Mesenchymal stem cell (in vitro differentiated cells and primary cell): ENCODE results near the gene OGN.

Source experiments
- DNase-seq: peaks from one replicate; pipeline ENCODE4 v3.0.0-alpha.2; 2013
- H2AFZ ChIP-seq: one replicate; pipeline ENCODE4 v1.6.1; 2013; ENCODE audit warnings: low read depth, mild to moderate bottlenecking, control low read depth, inconsistent platforms, low read length, moderate library complexity
- H2AK5ac ChIP-seq: 2 replicates; pipeline ENCODE4 v1.6.1; 2013; ENCODE audit warnings: low read length, moderate library complexity, mild to moderate bottlenecking, inconsistent platforms; ENCODE audit not compliant: severe bottlenecking
- H2BK120ac ChIP-seq: one replicate; pipeline ENCODE4 v1.6.1; 2013; ENCODE audit warnings: low read depth, mild to moderate bottlenecking, inconsistent platforms, low read length, moderate library complexity
- H2BK12ac ChIP-seq, 2 experiments: one replicate each; pipeline ENCODE4 v1.6.1; 2013; ENCODE audit warnings: inconsistent platforms in 2 of 2, low read length in 2 of 2, mild to moderate bottlenecking in 2 of 2, moderate library complexity in 2 of 2, control low read depth in 1 of 2
- H2BK15ac ChIP-seq: one replicate; pipeline ENCODE4 v1.6.1; 2013; ENCODE audit warnings: mild to moderate bottlenecking, low read depth, inconsistent platforms; ENCODE audit not compliant: poor library complexity, severe bottlenecking
- H2BK5ac ChIP-seq: 2 replicates; pipeline ENCODE4 v1.6.1; 2013; ENCODE audit warnings: low read depth, mild to moderate bottlenecking, low read length, control low read depth, inconsistent platforms; ENCODE audit not compliant: poor library complexity, severe bottlenecking
- H3K14ac ChIP-seq, 2 experiments: one replicate each; pipeline ENCODE4 v1.6.1; 2013; ENCODE audit warnings: inconsistent platforms in 2 of 2, low read length in 2 of 2, control low read depth in 1 of 2, mild to moderate bottlenecking in 1 of 2, moderate library complexity in 1 of 2
- H3K18ac ChIP-seq, 2 experiments: one replicate each; pipeline ENCODE4 v1.6.1; 2013; ENCODE audit warnings: inconsistent platforms in 2 of 2, low read length in 2 of 2, control low read depth in 1 of 2, low read depth in 1 of 2, mild to moderate bottlenecking in 1 of 2
- H3K23ac ChIP-seq, 2 experiments: one replicate each; pipeline ENCODE4 v1.6.1; 2013; ENCODE audit warnings: inconsistent platforms in 2 of 2, low read length in 2 of 2, mild to moderate bottlenecking in 2 of 2, moderate library complexity in 2 of 2, control low read depth in 1 of 2
- H3K27ac ChIP-seq: 2 replicates; pipeline ENCODE4 v1.5.1; 2013; ENCODE audit warnings: mild to moderate bottlenecking, moderate library complexity, low read length, control low read depth, inconsistent platforms; ENCODE audit not compliant: poor library complexity, severe bottlenecking
- H3K27me3 ChIP-seq, 2 experiments: 2 replicates each; pipeline versions ENCODE4 v1.6.1 to v1.7.0; 2013; ENCODE audit warnings: low read length in 2 of 2, mild to moderate bottlenecking in 2 of 2, moderate library complexity in 2 of 2, control low read depth in 1 of 2, inconsistent platforms in 1 of 2; ENCODE audit not compliant: control insufficient read depth in 1 of 2, insufficient read depth in 1 of 2
- H3K36me3 ChIP-seq, 2 experiments: 2 replicates each; pipeline versions ENCODE4 v1.6.1 to v1.7.0; 2013; ENCODE audit warnings: low read length in 2 of 2, control low read depth in 1 of 2, inconsistent platforms in 1 of 2, low read depth in 1 of 2, mild to moderate bottlenecking in 1 of 2; ENCODE audit not compliant: insufficient read depth in 2 of 2, control insufficient read depth in 1 of 2
- H3K4ac ChIP-seq, 2 experiments: one replicate each; pipeline ENCODE4 v1.6.1; 2013; ENCODE audit warnings: inconsistent platforms in 2 of 2, low read length in 2 of 2, mild to moderate bottlenecking in 2 of 2, moderate library complexity in 2 of 2, control low read depth in 1 of 2, low read depth in 1 of 2
- H3K4me1 ChIP-seq: 2 replicates; pipeline ENCODE4 v1.6.1; 2013; ENCODE audit warnings: low read depth, low read length, control low read depth; ENCODE audit not compliant: control insufficient read depth, insufficient read depth
- H3K4me2 ChIP-seq: 2 replicates; pipeline ENCODE4 v1.6.1; 2013; ENCODE audit warnings: low read length, mild to moderate bottlenecking, inconsistent platforms; ENCODE audit not compliant: poor library complexity, severe bottlenecking
- H3K4me3 ChIP-seq, 2 experiments: 2 replicates each; pipeline versions ENCODE4 v1.5.1 to v1.7.0; 2013; ENCODE audit warnings: low read length in 2 of 2, mild to moderate bottlenecking in 2 of 2, control low read depth in 1 of 2, low read depth in 1 of 2; ENCODE audit not compliant: insufficient read depth in 1 of 2
- H3K79me1 ChIP-seq: replicated peaks from 2 replicates; pipeline ENCODE4 v1.6.1; 2013; ENCODE audit warnings: mild to moderate bottlenecking, control low read depth, low read length, inconsistent platforms; ENCODE audit not compliant: poor library complexity, severe bottlenecking
- H3K9ac ChIP-seq: 2 replicates; pipeline ENCODE4 v1.7.0; 2013; ENCODE audit warnings: mild to moderate bottlenecking, low read length, moderate library complexity
- H3K9me3 ChIP-seq: 2 replicates; pipeline ENCODE4 v1.7.0; 2013; ENCODE audit warnings: mild to moderate bottlenecking, low read length; ENCODE audit not compliant: control insufficient read depth
- H4K8ac ChIP-seq: one replicate; pipeline ENCODE4 v1.6.1; 2013; ENCODE audit warnings: inconsistent platforms, mild to moderate bottlenecking, low read length, moderate library complexity
- H4K91ac ChIP-seq: one replicate; pipeline ENCODE4 v1.6.1; 2013; ENCODE audit warnings: mild to moderate bottlenecking, low read length, inconsistent platforms
- WGBS: methylation state at CpG from one replicate; pipeline ENCODE4 v1.1.7; 2013; ENCODE audit warnings: mixed read lengths; 5-methylcytosine and 5-hydroxymethylcytosine counted together

OGN gene

GRCh38 chr9:92405818-92406217, 1.4 kb upstream of the OGN start:
- H2BK12ac ChIP-seq: no peak overlapping the region
- H3K36me3 ChIP-seq: no peaks in the 10 kb centered on the region
- H2BK120ac ChIP-seq: no peak overlapping the region
- no peaks in the 10 kb centered on the region for H3K4me1 ChIP-seq
- no peak overlapping the region for H2BK15ac ChIP-seq
- H3K9ac ChIP-seq: no peak overlapping the region
- H2AK5ac ChIP-seq: no peak overlapping the region
- H3K4me3 ChIP-seq: no peak overlapping the region
- no peak overlapping the region for H3K4ac ChIP-seq
- H3K14ac ChIP-seq: no peak overlapping the region
- no peaks in the 10 kb centered on the region for H3K79me1 ChIP-seq
- no peak overlapping the region for H2AFZ ChIP-seq
- DNase-seq: peak; percentile 14
- no peak overlapping the region for H3K27ac ChIP-seq
- 39% methylated on average over 4 of the region's 4 CpGs for whole genome bisulfite sequencing
- no peaks in the 10 kb centered on the region for H3K27me3 ChIP-seq
- H4K8ac ChIP-seq: no peak overlapping the region
- no peak overlapping the region for H3K4me2 ChIP-seq
- H3K23ac ChIP-seq: no peak overlapping the region
- H3K18ac ChIP-seq: no peak overlapping the region
- no peak overlapping the region for H4K91ac ChIP-seq
- no peak overlapping the region for H2BK5ac ChIP-seq
- no peaks in the 10 kb centered on the region for H3K9me3 ChIP-seq

DNA sequence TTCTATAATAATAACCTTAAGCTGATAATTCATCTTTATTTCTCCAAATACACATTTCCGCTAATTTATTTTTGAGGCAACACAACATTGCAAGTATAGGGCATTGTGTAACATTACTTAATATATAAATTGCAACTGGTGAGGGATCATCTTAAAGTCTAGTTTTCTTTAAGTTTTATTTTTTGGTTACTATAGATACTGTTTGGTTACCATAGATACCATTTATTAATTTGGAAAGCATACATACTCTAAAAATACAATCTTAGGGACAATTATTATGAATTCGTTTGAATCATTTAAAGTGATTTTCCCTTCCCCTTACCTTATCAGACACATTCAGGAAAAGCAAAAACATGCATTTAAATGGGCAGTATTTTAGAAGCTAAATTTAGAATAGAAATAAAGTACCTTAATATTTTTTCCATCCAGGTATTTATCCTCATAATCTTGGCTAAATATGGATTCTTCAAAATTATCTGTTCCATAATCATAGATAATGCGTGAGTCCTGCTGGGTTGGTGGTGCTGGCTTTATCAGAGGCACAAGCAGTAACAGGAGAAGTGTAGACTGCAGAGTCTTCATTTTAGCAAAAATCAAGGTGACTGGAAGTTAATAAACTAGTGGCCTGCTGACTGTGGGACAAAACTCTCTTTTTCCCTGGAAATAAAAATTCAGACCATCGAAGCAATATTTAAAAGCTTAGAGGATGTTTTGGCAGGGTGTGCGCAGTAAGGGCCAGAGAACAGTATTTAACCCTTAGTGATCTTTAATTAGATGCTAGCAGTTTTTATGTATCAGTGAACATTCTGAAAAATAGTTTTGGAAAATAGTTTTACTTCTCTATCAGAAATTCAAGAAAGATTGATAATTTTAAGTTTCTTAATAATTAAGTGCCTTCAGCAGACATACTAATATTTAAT, 1.3 kb downstream of the OGN start:
- Histone ChIP-seq H2BK120ac (no peak overlapping the region), H3K23ac (no peak overlapping the region), H2AFZ (no peak overlapping the region), H4K91ac (no peak overlapping the region), H3K9me3 (no peaks in the 10 kb centered on the region), H4K8ac (no peak overlapping the region), H3K18ac (no peak overlapping the region), H3K79me1 (no peaks in the 10 kb centered on the region), H3K14ac (no peak overlapping the region), H3K4me2 (no peak overlapping the region), H2AK5ac (no peak overlapping the region), H3K27ac (no peak overlapping the region), H3K4ac (no peak overlapping the region), H3K4me3 (peak overlapping the region in 1 of 2 experiments; percentile 49), H3K36me3 (no peaks in the 10 kb centered on the region), H2BK5ac (no peak overlapping the region), H3K4me1 (no peaks in the 10 kb centered on the region), H2BK12ac (no peak overlapping the region), H2BK15ac (no peak overlapping the region), H3K9ac (peak overlapping the region; percentile 83), H3K27me3 (no peaks in the 10 kb centered on the region)
- 91% methylated on average over 2 of the region's 5 CpGs for WGBS
- no peak for DNase-seq

GRCh38 chr9:92402360-92402759, 2.0 kb downstream of the OGN start:
- Histone ChIP-seq H2BK15ac (no peak overlapping the region), H3K4me3 (no peak overlapping the region), H3K27ac (no peak overlapping the region), H2BK120ac (no peak overlapping the region), H2BK5ac (no peak overlapping the region), H3K14ac (no peak overlapping the region), H3K23ac (no peak overlapping the region), H3K4ac (no peak overlapping the region), H3K4me2 (no peak overlapping the region), H3K79me1 (no peaks in the 10 kb centered on the region), H3K27me3 (no peaks in the 10 kb centered on the region), H2AK5ac (no peak overlapping the region), H3K9ac (peak overlapping the region; percentile 83), H3K36me3 (no peaks in the 10 kb centered on the region), H3K18ac (no peak overlapping the region), H4K91ac (no peak overlapping the region), H3K4me1 (no peaks in the 10 kb centered on the region), H4K8ac (no peak overlapping the region), H2BK12ac (no peak overlapping the region), H2AFZ (no peak overlapping the region), H3K9me3 (no peaks in the 10 kb centered on the region)
- DNase-seq: no peak
- 100% methylated on average over 1 of the region's 1 CpG for WGBS

DNA sequence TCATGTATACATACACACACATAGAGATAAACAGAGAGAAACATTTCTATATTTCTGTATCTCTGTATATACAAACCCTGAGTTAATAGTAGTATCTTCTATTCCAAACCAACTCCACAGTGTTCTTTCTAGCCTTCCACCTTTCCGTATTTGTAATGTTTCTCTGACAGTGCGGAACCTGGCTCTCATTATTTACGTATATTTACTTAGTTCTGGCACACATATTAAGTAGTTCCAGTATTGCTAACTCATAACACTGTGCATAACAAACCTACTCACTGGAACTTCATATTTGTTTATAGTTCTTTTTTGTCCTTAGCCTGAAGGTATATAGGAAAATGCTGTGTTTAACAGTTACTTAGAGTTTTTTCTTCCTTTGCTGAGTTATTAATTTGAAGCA, 6.5 kb downstream of the OGN start:
- Histone ChIP-seq H3K36me3 (no peaks in the 10 kb centered on the region), H3K27ac (no peak overlapping the region), H4K91ac (no peak overlapping the region), H3K14ac (no peak overlapping the region), H3K27me3 (no peaks in the 10 kb centered on the region), H2AK5ac (no peak overlapping the region), H3K4me1 (no peaks in the 10 kb centered on the region), H2AFZ (no peak overlapping the region), H2BK12ac (no peak overlapping the region), H3K4ac (no peak overlapping the region), H3K9me3 (no peaks in the 10 kb centered on the region), H2BK5ac (no peak overlapping the region), H3K4me2 (no peak overlapping the region), H3K18ac (no peak overlapping the region), H3K9ac (no peak overlapping the region), H2BK15ac (no peak overlapping the region), H4K8ac (no peak overlapping the region), H3K79me1 (no peaks in the 10 kb centered on the region), H2BK120ac (no peak overlapping the region), H3K4me3 (no peak overlapping the region), H3K23ac (no peak overlapping the region)
- DNase-seq: no peak
- 95% methylated on average over 3 of the region's 3 CpGs for WGBS
